Measurements from ENCODE around the gene MMP28.

MMP28 gene

GRCh38 chr17:35726127-35726952 lies 69.1 kb downstream of the MMP28 start:
- DNase-seq (ENCODE audit: low read depth in 2 of 2), result peak; percentile 85 to 87

- no peak for DNase-seq (ENCODE audit: low read depth in 2 of 2)
Measured at GRCh38 chr17:35725802-35726126, 69.7 kb downstream of the MMP28 start.

- no peak for DNase-seq (ENCODE audit: low read depth in 2 of 2)
Measured at GRCh38 chr17:35725058-35725457, 70.4 kb downstream of the MMP28 start.

GRCh38 chr17:35723735-35724134 lies 71.7 kb downstream of the MMP28 start:
- no peak for DNase-seq (ENCODE audit: low read depth in 2 of 2)

GRCh38 chr17:35717475-35717874 lies 78.0 kb downstream of the MMP28 start:
- DNase-seq (ENCODE audit: low read depth in 2 of 2), result no peak

GRCh38 chr17:35716897-35717465 lies 78.5 kb downstream of the MMP28 start:
- DNase-seq (ENCODE audit: low read depth in 2 of 2), result no peak

GRCh38 chr17:35716173-35716572 lies 79.3 kb downstream of the MMP28 start:
- DNase-seq (ENCODE audit: low read depth in 2 of 2), result no peak

All from fibroblast of skin of left biceps (primary cell).